GM13977 (cell line): ENCODE data around the gene DNAAF5.

Experiments used
- DNase-seq: peaks from one replicate; pipeline ENCODE4 v3.0.0; 2012; ENCODE audit warnings: low spot score
- CTCF ChIP-seq: IDR thresholded peaks from 2 replicates; pipeline ENCODE4 v1.5.1; 2012; ENCODE audit warnings: mild to moderate bottlenecking, control low read depth; ENCODE audit not compliant: insufficient read depth; ENCODE audit errors: extremely low read depth, missing control alignments
- in situ Hi-C: fragments of 300-500 bp; cut with MboI; formaldehyde crosslinking; loops from one replicate; pipeline ENCODE4 v1.12.0; 2022; ENCODE audit warnings: low sequenced_read_pairs, low pct_unique_long_range_greater_than_20kb, mixed read lengths, inconsistent platforms; ENCODE audit not compliant: unreplicated experiment

Gene DNAAF5

GRCh38 chr7:760006-760405 is 33.5 kb downstream of the DNAAF5 start:
- TF ChIP-seq CTCF = no peak
- no peak for DNase-seq
- in situ Hi-C loops = no loop called here

- DNase-seq = no peak
- TF ChIP-seq CTCF = no peak
- in situ Hi-C loops = no loop called here
Measured at GRCh38 chr7:761101-761500, 34.6 kb downstream of the DNAAF5 start.

- no peak for DNase-seq
- in situ Hi-C loops = no loop called here
Measured at GRCh38 chr7:761631-762030, 35.1 kb downstream of the DNAAF5 start.

GRCh38 chr7:762885-763284 is 36.4 kb downstream of the DNAAF5 start:
- DNase-seq = no peak
- TF ChIP-seq CTCF = no peak
- in situ Hi-C loops = no loop called here

More at GRCh38 chr7:761631-762030, 35.1 kb downstream of the DNAAF5 start:
- no peak for TF ChIP-seq CTCF

- no peak for DNase-seq
- in situ Hi-C loops = no loop called here
- no peak for TF ChIP-seq CTCF
Measured at GRCh38 chr7:763762-764161, 37.3 kb downstream of the DNAAF5 start.

- no peak for TF ChIP-seq CTCF
- no peak for DNase-seq
- in situ Hi-C loops = no loop called here
Measured at GRCh38 chr7:765383-765782, 38.9 kb downstream of the DNAAF5 start.

- in situ Hi-C loops = no loop called here
- DNase-seq = no peak
- no peak for TF ChIP-seq CTCF
Measured at GRCh38 chr7:767580-767940, 41.1 kb downstream of the DNAAF5 start.
